Calu3 (cell line): ENCODE measurements around the gene FUNDC2. TPM values are rescaled to one million over a fixed set of nuclear protein-coding genes. Genes with fewer than 3 reads are reported as not detected.
A peak's percentile ranks its signal among the peaks of the same experiment; 100 is the strongest.

Source experiments
- Bru-seq: library from RNA; stranded (reverse); fragments of 400-500 nt; gene quantifications from one replicate; lab custom pipeline; 2021; lab: Mats Ljungman, UMichigan
- BruChase-seq, 2 experiments: library from RNA; stranded (reverse); fragments of 400-500 nt; gene quantifications; one replicate each; lab custom pipeline; 2021; lab: Mats Ljungman, UMichigan
- BruUV-seq: library from RNA; stranded (reverse); fragments of 400-500 nt; replicated peaks from 2 replicates; lab custom pipeline; 2021; lab: Mats Ljungman, UMichigan
- CTCF ChIA-PET: fragments of 300-600 bp; sonication (Branson Sonifier 250); formaldehyde crosslinking; loops from one replicate; lab custom pipeline; 2022; ENCODE audit warnings: antibody characterized with exemption; lab: Charles Lee
- DNase-seq: peaks from one replicate; pipeline ENCODE4 v3.0.0; 2022
- H3K27ac Mint-ChIP-seq: one replicate; pipeline ENCODE4 v1.8.0; 2022; ENCODE audit warnings: mixed read lengths; ENCODE audit not compliant: unreplicated experiment
- H3K27me3 Mint-ChIP-seq: one replicate; pipeline ENCODE4 v1.8.0; 2022; ENCODE audit warnings: mixed read lengths; ENCODE audit not compliant: unreplicated experiment
- H3K36me3 Mint-ChIP-seq: one replicate; pipeline ENCODE4 v1.8.0; 2022; ENCODE audit warnings: mild to moderate bottlenecking, moderate library complexity, mixed read lengths; ENCODE audit not compliant: insufficient read depth, unreplicated experiment
- H3K4me1 Mint-ChIP-seq: one replicate; pipeline ENCODE4 v1.8.0; 2022; ENCODE audit warnings: mild to moderate bottlenecking, low read depth, mixed read lengths; ENCODE audit not compliant: unreplicated experiment
- H3K4me3 Mint-ChIP-seq: one replicate; pipeline ENCODE4 v1.8.0; 2022; ENCODE audit warnings: mild to moderate bottlenecking, low read depth, moderate library complexity, mixed read lengths; ENCODE audit not compliant: unreplicated experiment
- H3K9me3 Mint-ChIP-seq: one replicate; pipeline ENCODE4 v1.8.0; 2022; ENCODE audit warnings: low read depth, mixed read lengths; ENCODE audit not compliant: unreplicated experiment
- CTCF ChIP-seq: fragments of 200-600 bp; IDR thresholded peaks from one replicate; pipeline ENCODE4 v1.8.0; 2022; ENCODE audit warnings: antibody characterized with exemption; ENCODE audit not compliant: unreplicated experiment
- intact Hi-C: fragments of 100-400 bp; cut with micrococcal nuclease; formaldehyde crosslinking; loops from one replicate; pipeline ENCODE4 v1.10.0; 2022; ENCODE audit not compliant: unreplicated experiment
- long read RNA-seq: library from polyadenylated mRNA; stranded (forward); transcript quantifications from one replicate; pipeline ENCODE4 v2.0.0, GENCODE V29; 2022
- total RNA-seq: library from RNA; stranded (reverse); gene quantifications from 2 replicates; pipeline ENCODE4 v1.2.3, GENCODE V29; 2022

FUNDC2 gene
- total RNA-seq: 33.5 and 45.4 TPM in 2 replicates
- Bru-seq, nascent RNA: percentile 65 among the genes with signal in this experiment
- percentile 57 among the genes with signal in this experiment for BruChase-seq, experiment 1, labeled RNA remaining after a 6-hour chase
- BruChase-seq, experiment 2, labeled RNA remaining after a 2-hour chase: percentile 48 among the genes with signal in this experiment
- long read RNA-seq, full-length matches to known transcripts: 58 of 72 reads
- long read RNA-seq, partial matches to known transcripts: 2 of 72 reads
- long read RNA-seq, other reads (novel, unspliced or antisense): 12 of 72 reads

- H3K36me3 Mint-ChIP-seq: peaks cover 26% of the 10 kb centered on the region
- BruUV-seq: no TSS peak
- CTCF ChIA-PET: interaction anchor here (1.4 kb wide), 1 partner anchor 22 kb away, joined by 6 read pairs; no protein-coding TSS in a partner anchor
- H3K27me3 Mint-ChIP-seq: no peaks in the 10 kb centered on the region
- intact Hi-C loops: loop anchor here (5.0 kb wide), 1 partner anchor 45 kb away; no protein-coding TSS in a partner anchor
- H3K4me1 Mint-ChIP-seq: peaks cover 20% of the 10 kb centered on the region
- peak within 1 kb of the TSS; percentile 72 for H3K4me3 Mint-ChIP-seq
- no peak for TF ChIP-seq CTCF
- no peaks in the 10 kb centered on the region for H3K9me3 Mint-ChIP-seq
- H3K27ac Mint-ChIP-seq: peak within 1 kb of the TSS; percentile 84
- DNase-seq: peak; percentile 93
These were observed at the start of gene FUNDC2 for GRCh38 chrX:155026727-155027508. Gene FUNDC2 (plus strand): TSS chrX:155026844. CDS start chrX:155026939, 95 bp downstream.

- intact Hi-C loops: loop anchor here (5.0 kb wide), 4 partner anchors 48 to 238 kb away; partner anchors contain the start of genes FUNDC2 and VBP1
- no peaks in the 10 kb centered on the region for H3K9me3 Mint-ChIP-seq
- no peak overlapping the region for H3K27ac Mint-ChIP-seq
- CTCF ChIA-PET: interaction anchor here (1.6 kb wide), 1 partner anchor 62 kb away, joined by 7 read pairs; no protein-coding TSS in a partner anchor
- BruUV-seq: no TSS peak
- TF ChIP-seq CTCF: no peak
- DNase-seq: no peak
- peaks cover 5% of the 10 kb centered on the region for H3K36me3 Mint-ChIP-seq
- H3K27me3 Mint-ChIP-seq: no peaks in the 10 kb centered on the region
- peaks cover 10% of the 10 kb centered on the region for H3K4me1 Mint-ChIP-seq
- H3K4me3 Mint-ChIP-seq: no peak overlapping the region
These were observed 47.0 kb upstream of the FUNDC2 start for GRCh38 chrX:154979629-154980028.

GRCh38 chrX:154980330-154981115 lies 46.1 kb upstream of the FUNDC2 start:
- peak overlapping the region; percentile 61 for H3K4me3 Mint-ChIP-seq
- H3K9me3 Mint-ChIP-seq: no peaks in the 10 kb centered on the region
- H3K36me3 Mint-ChIP-seq: peaks cover 5% of the 10 kb centered on the region
- peak; percentile 57 for TF ChIP-seq CTCF
- H3K27ac Mint-ChIP-seq: peak overlapping the region; percentile 50
- CTCF ChIA-PET: interaction anchor here (1.6 kb wide), 1 partner anchor 63 kb away, joined by 7 read pairs; no protein-coding TSS in a partner anchor
- no TSS peak for BruUV-seq
- H3K4me1 Mint-ChIP-seq: peaks cover 10% of the 10 kb centered on the region
- no peaks in the 10 kb centered on the region for H3K27me3 Mint-ChIP-seq
- intact Hi-C loops: loop anchor here (1.0 to 5.0 kb wide), 5 partner anchors 47 to 237 kb away; partner anchors contain the start of genes FUNDC2 and VBP1
- peak; percentile 78 for DNase-seq

- no peak for TF ChIP-seq CTCF
- Mint-ChIP-seq H3K4me1 (peaks cover 10% of the 10 kb centered on the region), H3K9me3 (no peaks in the 10 kb centered on the region), H3K36me3 (peaks cover 5% of the 10 kb centered on the region), H3K27ac (peak overlapping the region; percentile 50), H3K27me3 (no peaks in the 10 kb centered on the region), H3K4me3 (peak overlapping the region; percentile 61)
- intact Hi-C loops: loop anchor here (1.0 to 5.0 kb wide), 5 partner anchors 46 to 236 kb away; partner anchors contain the start of genes FUNDC2 and VBP1
- BruUV-seq: no TSS peak
- DNase-seq: no peak
- CTCF ChIA-PET: no interaction called here
These were observed 45.6 kb upstream of the FUNDC2 start for GRCh38 chrX:154981116-154981411.
